GM12878 (cell line): ENCODE measurements around the gene SPG7.

Experiments
- BRCA1 ChIP-seq: IDR thresholded peaks from 2 replicates; pipeline ENCODE4 v1.6.1; 2011; ENCODE audit warnings: low read depth, low read length, improper control_type of control experiment
- EGR1 ChIP-seq, 2 experiments: IDR thresholded peaks; 1 replicate in 1 of 2; 2 replicates in 1 of 2; pipeline ENCODE4 v1.6.1; 2011 to 2012; ENCODE audit warnings: low read depth in 2 of 2, low read length in 2 of 2, borderline replicate concordance in 1 of 2, mild to moderate bottlenecking in 1 of 2, moderate library complexity in 1 of 2
- JUND ChIP-seq: IDR thresholded peaks from 2 replicates; pipeline ENCODE4 v1.6.1; 2012; ENCODE audit warnings: low read depth, mild to moderate bottlenecking, low read length, improper control_type of control experiment, moderate library complexity
- NFIC ChIP-seq: IDR thresholded peaks from 2 replicates; pipeline ENCODE4 v1.6.1; 2012; ENCODE audit warnings: low read depth, mild to moderate bottlenecking, inconsistent platforms, low read length, moderate library complexity
- POLR2AphosphoS5 ChIP-seq: IDR thresholded peaks from 2 replicates; pipeline ENCODE4 v1.6.1; 2011; ENCODE audit warnings: mild to moderate bottlenecking, low read length, inconsistent platforms
- SRF ChIP-seq, 2 experiments: IDR thresholded peaks; 2 replicates each; pipeline ENCODE4 v1.6.1; 2011; ENCODE audit warnings: low read depth in 2 of 2, low read length in 2 of 2, mild to moderate bottlenecking in 1 of 2, moderate library complexity in 1 of 2
- TAF1 ChIP-seq: IDR thresholded peaks from 2 replicates; pipeline ENCODE4 v1.6.1; 2011; ENCODE audit warnings: mild to moderate bottlenecking, low read depth, low read length, borderline replicate concordance
- TARDBP ChIP-seq: IDR thresholded peaks from 2 replicates; pipeline ENCODE4 v1.6.1; 2016; ENCODE audit warnings: borderline replicate concordance
- TF ChIP-seq, protein P1 (sequence below), 3 experiments: IDR thresholded peaks in 2 of 3; conservative IDR thresholded peaks in 1 of 3; 2 replicates each; pipeline ENCODE4 v1.5.1; 2011; ENCODE audit warnings: low read depth in 3 of 3, low read length in 3 of 3, mild to moderate bottlenecking in 3 of 3, control low read depth in 2 of 3, moderate library complexity in 2 of 3, inconsistent platforms in 1 of 3, mixed read lengths in 1 of 3; ENCODE audit not compliant: control insufficient read depth in 2 of 3, insufficient read depth in 1 of 3; ENCODE audit errors: extremely low read depth in 1 of 3
- TF ChIP-seq, protein P2 (sequence below): IDR thresholded peaks from 2 replicates; pipeline ENCODE4 v1.6.1; 2012; ENCODE audit warnings: mild to moderate bottlenecking, low read depth, low read length

DNA sequence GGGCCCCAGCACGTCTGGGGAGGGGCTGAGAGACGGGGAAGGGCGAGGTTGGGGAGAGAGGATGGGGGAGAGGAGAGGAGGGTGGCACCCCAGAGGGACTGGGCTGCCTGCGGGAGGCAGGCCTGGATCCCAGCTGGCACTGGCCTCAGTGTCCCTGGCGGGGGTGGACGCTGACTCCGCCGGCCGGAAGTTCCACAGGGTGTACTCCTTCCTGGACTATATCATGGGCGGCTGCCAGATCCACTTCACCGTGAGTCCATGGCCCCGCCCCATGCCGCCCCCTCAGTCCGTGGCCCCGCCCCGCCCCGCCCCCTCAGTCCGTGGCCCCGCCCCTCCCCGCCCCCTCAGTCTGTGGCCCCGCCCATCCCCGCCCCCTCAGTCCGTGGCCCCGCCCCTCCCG, 78.7 kb downstream of the SPG7 start:
- TF ChIP-seq TAF1 (no peak), EGR1 (IDR thresholded peaks at IDR 0.05; ENCODE audit: borderline replicate concordance in 1 of 2, low read depth in 2 of 2, low read length in 2 of 2) (peak in 1 of 2 experiments; percentile 57; a peak in 1 of 3 replicates), SRF (IDR thresholded peaks at IDR 0.05; ENCODE audit: low read depth in 2 of 2, low read length in 2 of 2) (no peak), TARDBP (no peak), BRCA1 (no peak), NFIC (no peak), POLR2AphosphoS5 (no peak), JUND (no peak)
- TF ChIP-seq, protein P1, sequence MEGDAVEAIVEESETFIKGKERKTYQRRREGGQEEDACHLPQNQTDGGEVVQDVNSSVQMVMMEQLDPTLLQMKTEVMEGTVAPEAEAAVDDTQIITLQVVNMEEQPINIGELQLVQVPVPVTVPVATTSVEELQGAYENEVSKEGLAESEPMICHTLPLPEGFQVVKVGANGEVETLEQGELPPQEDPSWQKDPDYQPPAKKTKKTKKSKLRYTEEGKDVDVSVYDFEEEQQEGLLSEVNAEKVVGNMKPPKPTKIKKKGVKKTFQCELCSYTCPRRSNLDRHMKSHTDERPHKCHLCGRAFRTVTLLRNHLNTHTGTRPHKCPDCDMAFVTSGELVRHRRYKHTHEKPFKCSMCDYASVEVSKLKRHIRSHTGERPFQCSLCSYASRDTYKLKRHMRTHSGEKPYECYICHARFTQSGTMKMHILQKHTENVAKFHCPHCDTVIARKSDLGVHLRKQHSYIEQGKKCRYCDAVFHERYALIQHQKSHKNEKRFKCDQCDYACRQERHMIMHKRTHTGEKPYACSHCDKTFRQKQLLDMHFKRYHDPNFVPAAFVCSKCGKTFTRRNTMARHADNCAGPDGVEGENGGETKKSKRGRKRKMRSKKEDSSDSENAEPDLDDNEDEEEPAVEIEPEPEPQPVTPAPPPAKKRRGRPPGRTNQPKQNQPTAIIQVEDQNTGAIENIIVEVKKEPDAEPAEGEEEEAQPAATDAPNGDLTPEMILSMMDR (IDR thresholded peaks at IDR 0.05 in 2 of 3, conservative IDR thresholded peaks at IDR 0.05 in 1 of 3; ENCODE audit: control insufficient read depth in 2 of 3, extremely low read depth in 1 of 3, insufficient read depth in 1 of 3, low read depth in 3 of 3, low read length in 3 of 3) = no peak
- TF ChIP-seq, protein P2, sequence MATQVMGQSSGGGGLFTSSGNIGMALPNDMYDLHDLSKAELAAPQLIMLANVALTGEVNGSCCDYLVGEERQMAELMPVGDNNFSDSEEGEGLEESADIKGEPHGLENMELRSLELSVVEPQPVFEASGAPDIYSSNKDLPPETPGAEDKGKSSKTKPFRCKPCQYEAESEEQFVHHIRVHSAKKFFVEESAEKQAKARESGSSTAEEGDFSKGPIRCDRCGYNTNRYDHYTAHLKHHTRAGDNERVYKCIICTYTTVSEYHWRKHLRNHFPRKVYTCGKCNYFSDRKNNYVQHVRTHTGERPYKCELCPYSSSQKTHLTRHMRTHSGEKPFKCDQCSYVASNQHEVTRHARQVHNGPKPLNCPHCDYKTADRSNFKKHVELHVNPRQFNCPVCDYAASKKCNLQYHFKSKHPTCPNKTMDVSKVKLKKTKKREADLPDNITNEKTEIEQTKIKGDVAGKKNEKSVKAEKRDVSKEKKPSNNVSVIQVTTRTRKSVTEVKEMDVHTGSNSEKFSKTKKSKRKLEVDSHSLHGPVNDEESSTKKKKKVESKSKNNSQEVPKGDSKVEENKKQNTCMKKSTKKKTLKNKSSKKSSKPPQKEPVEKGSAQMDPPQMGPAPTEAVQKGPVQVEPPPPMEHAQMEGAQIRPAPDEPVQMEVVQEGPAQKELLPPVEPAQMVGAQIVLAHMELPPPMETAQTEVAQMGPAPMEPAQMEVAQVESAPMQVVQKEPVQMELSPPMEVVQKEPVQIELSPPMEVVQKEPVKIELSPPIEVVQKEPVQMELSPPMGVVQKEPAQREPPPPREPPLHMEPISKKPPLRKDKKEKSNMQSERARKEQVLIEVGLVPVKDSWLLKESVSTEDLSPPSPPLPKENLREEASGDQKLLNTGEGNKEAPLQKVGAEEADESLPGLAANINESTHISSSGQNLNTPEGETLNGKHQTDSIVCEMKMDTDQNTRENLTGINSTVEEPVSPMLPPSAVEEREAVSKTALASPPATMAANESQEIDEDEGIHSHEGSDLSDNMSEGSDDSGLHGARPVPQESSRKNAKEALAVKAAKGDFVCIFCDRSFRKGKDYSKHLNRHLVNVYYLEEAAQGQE = no peak
